ENCODE data around the gene CA4. TPM values are rescaled to one million over a fixed set of nuclear protein-coding genes. Genes with fewer than 3 reads are reported as not detected.

Gene CA4
- total RNA-seq, 1 experiment from 2014 or later, result 1.4 TPM

DNA sequence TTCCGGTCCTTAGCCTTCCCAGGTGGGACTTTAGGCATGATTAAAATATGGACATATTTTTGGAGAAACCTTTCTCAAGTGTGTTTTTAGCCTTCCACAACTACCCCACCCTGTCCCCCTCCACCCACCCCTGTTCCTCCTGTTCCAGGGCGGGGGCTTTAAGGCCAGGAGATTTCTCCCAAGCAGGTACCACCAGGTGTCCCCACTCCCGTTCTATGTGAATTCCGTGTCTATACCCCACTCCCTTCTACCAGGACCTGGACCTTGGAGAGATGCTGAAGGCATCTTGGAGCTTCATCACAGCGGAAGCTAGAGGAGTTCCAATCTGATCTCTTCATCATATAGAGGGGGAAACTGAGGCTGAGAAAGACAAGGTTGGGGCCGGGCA lies 9.7 kb downstream of the CA4 start:
- intact Hi-C loops (cut with micrococcal nuclease; ENCODE audit: unreplicated experiment) (no loop called here), in situ Hi-C loops (cut with HindIII; ENCODE audit: low pct_unique_long_range_greater_than_20kb, low sequenced_read_pairs) (no loop called here)
- no TSS peak for BruUV-seq (replicated peaks)
- no peak for DNase-seq (ENCODE audit: low read depth, low spot score)
- CTCF ChIA-PET, result no interaction called here
- Histone ChIP-seq H3K4me3 (ENCODE audit: low read depth in 2 of 2, low read length in 2 of 2) (no peak overlapping the region), H3K9me3 (ENCODE audit: control insufficient read depth, insufficient read depth, low read depth, low read length) (no peaks in the 10 kb centered on the region), H3K27ac (ENCODE audit: low read length) (no peak overlapping the region), H3K36me3 (ENCODE audit: control insufficient read depth, insufficient read depth, low read length) (no peaks in the 10 kb centered on the region), H3K4me1 (ENCODE audit: control insufficient read depth, insufficient read depth, low read length) (peaks cover 17% of the 10 kb centered on the region), H3K27me3 (ENCODE audit: control insufficient read depth, insufficient read depth, low read length) (no peaks in the 10 kb centered on the region)
- TF ChIP-seq CTCF (IDR thresholded peaks at IDR 0.05), result no peak
- TF ChIP-seq SIN3A (IDR thresholded peaks at IDR 0.05; ENCODE audit: borderline replicate concordance, insufficient read depth, low read depth, low read length), result no peak
- TF ChIP-seq, protein P1, sequence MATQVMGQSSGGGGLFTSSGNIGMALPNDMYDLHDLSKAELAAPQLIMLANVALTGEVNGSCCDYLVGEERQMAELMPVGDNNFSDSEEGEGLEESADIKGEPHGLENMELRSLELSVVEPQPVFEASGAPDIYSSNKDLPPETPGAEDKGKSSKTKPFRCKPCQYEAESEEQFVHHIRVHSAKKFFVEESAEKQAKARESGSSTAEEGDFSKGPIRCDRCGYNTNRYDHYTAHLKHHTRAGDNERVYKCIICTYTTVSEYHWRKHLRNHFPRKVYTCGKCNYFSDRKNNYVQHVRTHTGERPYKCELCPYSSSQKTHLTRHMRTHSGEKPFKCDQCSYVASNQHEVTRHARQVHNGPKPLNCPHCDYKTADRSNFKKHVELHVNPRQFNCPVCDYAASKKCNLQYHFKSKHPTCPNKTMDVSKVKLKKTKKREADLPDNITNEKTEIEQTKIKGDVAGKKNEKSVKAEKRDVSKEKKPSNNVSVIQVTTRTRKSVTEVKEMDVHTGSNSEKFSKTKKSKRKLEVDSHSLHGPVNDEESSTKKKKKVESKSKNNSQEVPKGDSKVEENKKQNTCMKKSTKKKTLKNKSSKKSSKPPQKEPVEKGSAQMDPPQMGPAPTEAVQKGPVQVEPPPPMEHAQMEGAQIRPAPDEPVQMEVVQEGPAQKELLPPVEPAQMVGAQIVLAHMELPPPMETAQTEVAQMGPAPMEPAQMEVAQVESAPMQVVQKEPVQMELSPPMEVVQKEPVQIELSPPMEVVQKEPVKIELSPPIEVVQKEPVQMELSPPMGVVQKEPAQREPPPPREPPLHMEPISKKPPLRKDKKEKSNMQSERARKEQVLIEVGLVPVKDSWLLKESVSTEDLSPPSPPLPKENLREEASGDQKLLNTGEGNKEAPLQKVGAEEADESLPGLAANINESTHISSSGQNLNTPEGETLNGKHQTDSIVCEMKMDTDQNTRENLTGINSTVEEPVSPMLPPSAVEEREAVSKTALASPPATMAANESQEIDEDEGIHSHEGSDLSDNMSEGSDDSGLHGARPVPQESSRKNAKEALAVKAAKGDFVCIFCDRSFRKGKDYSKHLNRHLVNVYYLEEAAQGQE (IDR thresholded peaks at IDR 0.05; ENCODE audit: insufficient read depth in 1 of 2, low read depth in 2 of 2, low read length in 1 of 2), result no peak
- TF ChIP-seq TCF7L2 (IDR thresholded peaks at IDR 0.05; ENCODE audit: low read depth, low read length), result no peak
- no peak for TF ChIP-seq POLR2AphosphoS5 (IDR thresholded peaks at IDR 0.05; ENCODE audit: low read depth, low read length)
- POLR2A ChIA-PET, result no interaction called here
- ATAC-seq, result no peak

DNA sequence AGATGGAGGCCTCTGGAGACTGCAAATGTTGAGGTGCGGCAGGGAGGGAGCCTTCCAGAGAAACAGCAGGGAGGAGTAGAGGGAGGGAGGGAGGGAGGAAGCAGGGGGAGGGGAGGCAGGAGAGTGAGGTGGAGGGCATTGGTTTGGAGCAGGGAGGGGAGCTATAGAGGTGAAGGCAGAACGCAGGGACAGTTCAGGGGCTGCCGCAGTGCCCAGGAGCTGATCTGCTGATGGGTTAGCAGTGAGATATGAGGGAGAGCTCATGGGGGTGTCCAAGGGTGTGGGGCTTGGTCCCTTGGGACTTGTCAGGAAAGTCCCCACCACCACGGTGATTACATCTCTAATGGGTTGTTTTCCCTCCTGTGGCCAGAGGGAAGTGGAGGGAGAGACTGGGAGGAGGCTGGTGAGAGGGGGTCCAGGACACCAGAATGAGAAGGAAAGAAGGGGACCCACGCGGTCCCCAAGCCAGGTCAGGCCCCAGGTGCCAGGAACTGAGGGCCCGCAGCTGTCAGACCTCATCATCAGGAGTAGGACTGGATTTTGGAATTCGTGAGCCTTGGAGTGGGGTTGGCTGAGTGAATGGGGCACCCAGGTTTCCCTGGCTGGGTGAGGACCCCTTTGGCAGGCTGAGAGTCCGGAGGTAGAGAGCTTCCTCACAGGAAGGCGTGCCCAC lies 11.2 kb downstream of the CA4 start:
- DNase-seq (ENCODE audit: low read depth, low spot score), result no peak
- ATAC-seq, result no peak
- CTCF ChIA-PET, result interaction anchor here (0.7 kb wide), 1 partner anchor 329 kb away, joined by 5 read pairs; no protein-coding TSS in a partner anchor
- Histone ChIP-seq H3K9me3 (ENCODE audit: control insufficient read depth, insufficient read depth, low read depth, low read length) (no peaks in the 10 kb centered on the region), H3K36me3 (ENCODE audit: control insufficient read depth, insufficient read depth, low read length) (no peaks in the 10 kb centered on the region), H3K27ac (ENCODE audit: low read length) (no peak overlapping the region), H3K4me3 (ENCODE audit: low read depth in 2 of 2, low read length in 2 of 2) (no peak overlapping the region), H3K4me1 (ENCODE audit: control insufficient read depth, insufficient read depth, low read length) (peaks cover 20% of the 10 kb centered on the region), H3K27me3 (ENCODE audit: control insufficient read depth, insufficient read depth, low read length) (no peaks in the 10 kb centered on the region)
- in situ Hi-C loops (cut with HindIII; ENCODE audit: low pct_unique_long_range_greater_than_20kb, low sequenced_read_pairs), result no loop called here
- no TSS peak for BruUV-seq (replicated peaks)
- POLR2A ChIA-PET, result interaction anchor here (0.7 kb wide), 2 partner anchors 21 to 851 kb away, joined by 5 to 6 read pairs; no protein-coding TSS in a partner anchor
- intact Hi-C loops (cut with micrococcal nuclease; ENCODE audit: unreplicated experiment), result no loop called here
- TF ChIP-seq, protein P1 (IDR thresholded peaks at IDR 0.05; ENCODE audit: insufficient read depth in 1 of 2, low read depth in 2 of 2, low read length in 1 of 2), result no peak
- TF ChIP-seq POLR2AphosphoS5 (IDR thresholded peaks at IDR 0.05; ENCODE audit: low read depth, low read length) (no peak), TCF7L2 (IDR thresholded peaks at IDR 0.05; ENCODE audit: low read depth, low read length) (no peak)

Data from Panc1 (cell line).